Measurements from ENCODE around the gene ARL2BP. TPM values are rescaled to one million over a fixed set of nuclear protein-coding genes. Genes with fewer than 3 reads are reported as not detected.

ARL2BP gene
- total and polyA plus RNA-seq, 2 experiments from 2014 or later = 111 to 116 TPM

DNA sequence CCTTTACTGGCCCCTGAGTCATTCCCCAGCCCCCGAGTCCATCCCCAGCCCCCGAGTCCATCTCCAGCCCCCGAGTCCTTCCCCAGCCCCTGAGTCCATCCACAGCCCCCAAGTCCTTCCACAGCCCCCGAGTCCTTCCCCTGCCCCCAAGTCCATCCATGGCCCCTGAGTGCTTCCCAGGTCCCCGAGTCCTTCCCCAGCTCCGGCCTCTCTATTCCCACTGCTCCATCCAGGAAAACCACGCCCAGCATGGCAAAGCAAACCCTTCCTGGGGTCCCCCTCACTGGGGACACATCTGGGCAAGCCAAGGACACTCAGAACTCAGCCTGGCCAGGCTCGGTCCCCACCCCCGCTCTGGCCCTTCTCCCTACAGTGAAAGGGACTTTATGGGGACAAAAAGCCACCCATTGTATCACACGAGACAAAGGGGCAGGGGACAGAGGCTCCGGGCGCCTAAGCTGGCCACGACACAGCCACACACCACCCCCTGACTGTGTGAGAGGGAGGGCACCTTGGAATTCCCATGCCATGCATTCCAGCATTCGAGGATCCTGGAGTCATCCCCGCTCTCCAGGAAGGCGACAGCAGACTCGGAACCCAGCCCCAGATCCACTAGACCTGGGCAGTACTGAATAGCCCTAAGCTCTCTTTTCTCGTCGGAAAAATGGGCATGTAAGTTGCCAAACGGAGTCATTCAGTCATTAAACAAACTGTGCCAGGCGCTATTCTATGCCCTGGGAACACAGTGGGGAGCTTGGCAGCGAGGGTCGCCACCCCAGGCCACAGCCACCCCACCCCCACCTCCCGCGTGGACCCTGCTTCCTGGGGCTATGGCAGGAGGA, 25.4 kb downstream of the ARL2BP start:
- Histone ChIP-seq H3K9me3 (ENCODE audit: low read depth) (no peaks in the 10 kb centered on the region), H3K9me2 (ENCODE audit: insufficient read depth) (no peaks in the 10 kb centered on the region), H3K27ac (no peak overlapping the region), H3K4me2 (ENCODE audit: unreplicated experiment) (no peak overlapping the region), H3K36me3 (ENCODE audit: low read depth) (no peaks in the 10 kb centered on the region), H3K4me1 (ENCODE audit: insufficient read depth) (no peaks in the 10 kb centered on the region), H4K20me1 (ENCODE audit: insufficient read depth) (no peaks in the 10 kb centered on the region), H3K9ac (no peak overlapping the region), H3F3A (ENCODE audit: insufficient read depth) (no peaks in the 10 kb centered on the region), H3K79me2 (ENCODE audit: insufficient read depth) (no peaks in the 10 kb centered on the region), H3K4me3 (no peak overlapping the region), H3K27me3 (replicated peaks; ENCODE audit: insufficient read depth) (0 out of 2 replicates have a peak, but pooled peaks cover 3% of the 10 kb centered on the region), H2AFZ (no peak overlapping the region)
- in situ Hi-C loops (cut with MboI) = no loop called here
- no peak for DNase-seq
- TF ChIP-seq EZH2phosphoT487 (IDR thresholded peaks at IDR 0.05; ENCODE audit: insufficient read depth, low read depth) (no peak), EZH2 (IDR thresholded peaks at IDR 0.05; ENCODE audit: insufficient read depth, poor library complexity, severe bottlenecking) (no peak)
- WGBS, 2 experiments (ENCODE audit: low coverage in 1 of 2, low lambda C conversion rate in 2 of 2, missing lambda C conversion rate in 2 of 2) = 77 to 78% methylated on average over 21 to 25 of the region's 25 CpGs

- H2AFZ ChIP-seq = no peak overlapping the region
- WGBS, 2 experiments (ENCODE audit: low coverage in 1 of 2, low lambda C conversion rate in 2 of 2, missing lambda C conversion rate in 2 of 2) = 82 to 84% methylated on average over 7 of the region's 7 CpGs
- no peak overlapping the region for H3K27ac ChIP-seq
- TF ChIP-seq EZH2phosphoT487 (IDR thresholded peaks at IDR 0.05; ENCODE audit: insufficient read depth, low read depth) (no peak), EZH2 (IDR thresholded peaks at IDR 0.05; ENCODE audit: insufficient read depth, poor library complexity, severe bottlenecking) (no peak)
- in situ Hi-C loops (cut with MboI) = no loop called here
- no peaks in the 10 kb centered on the region for H3K79me2 ChIP-seq (ENCODE audit: insufficient read depth)
- no peak overlapping the region for H3K4me2 ChIP-seq (ENCODE audit: unreplicated experiment)
- no peaks in the 10 kb centered on the region for H3K9me3 ChIP-seq (ENCODE audit: low read depth)
- H3K4me3 ChIP-seq = no peak overlapping the region
- H3F3A ChIP-seq (ENCODE audit: insufficient read depth) = no peaks in the 10 kb centered on the region
- DNase-seq = no peak
- no peaks in the 10 kb centered on the region for H3K9me2 ChIP-seq (ENCODE audit: insufficient read depth)
- no peaks in the 10 kb centered on the region for H4K20me1 ChIP-seq (ENCODE audit: insufficient read depth)
- no peaks in the 10 kb centered on the region for H3K4me1 ChIP-seq (ENCODE audit: insufficient read depth)
- H3K9ac ChIP-seq = no peak overlapping the region
- 0 out of 2 replicates have a peak, but pooled peaks cover 3% of the 10 kb centered on the region for H3K27me3 ChIP-seq (replicated peaks; ENCODE audit: insufficient read depth)
- H3K36me3 ChIP-seq (ENCODE audit: low read depth) = no peaks in the 10 kb centered on the region
These were observed 25.9 kb downstream of the ARL2BP start for GRCh38 chr16:57271063-57271345.

- TF ChIP-seq EZH2 (IDR thresholded peaks at IDR 0.05; ENCODE audit: insufficient read depth, poor library complexity, severe bottlenecking) = no peak
- TF ChIP-seq EZH2phosphoT487 (IDR thresholded peaks at IDR 0.05; ENCODE audit: insufficient read depth, low read depth) = no peak
- H3K4me1 ChIP-seq (ENCODE audit: insufficient read depth) = peaks cover 5% of the 10 kb centered on the region; the same call in 1 of the 2 replicates
- H3K27me3 ChIP-seq (replicated peaks; ENCODE audit: insufficient read depth) = 0 out of 2 replicates have a peak, but pooled peaks cover under 1% of the 10 kb centered on the region
- no peaks in the 10 kb centered on the region for H3K9me3 ChIP-seq (ENCODE audit: low read depth)
- no peaks in the 10 kb centered on the region for H3K36me3 ChIP-seq (ENCODE audit: low read depth)
- no peak overlapping the region for H3K4me2 ChIP-seq (ENCODE audit: unreplicated experiment)
- no peak overlapping the region for H3K9ac ChIP-seq
- H3K4me3 ChIP-seq = no peak overlapping the region
- no peaks in the 10 kb centered on the region for H3K79me2 ChIP-seq (ENCODE audit: insufficient read depth)
- H4K20me1 ChIP-seq (ENCODE audit: insufficient read depth) = no peaks in the 10 kb centered on the region
- no peak overlapping the region for H3K27ac ChIP-seq
- no peaks in the 10 kb centered on the region for H3K9me2 ChIP-seq (ENCODE audit: insufficient read depth)
- 70 to 77% methylated on average over 4 to 5 of the region's 5 CpGs for WGBS, 2 experiments (ENCODE audit: low coverage in 1 of 2, low lambda C conversion rate in 2 of 2, missing lambda C conversion rate in 2 of 2)
- 0 out of 2 replicates have a peak, but pooled peaks cover 4% of the 10 kb centered on the region for H3F3A ChIP-seq (ENCODE audit: insufficient read depth)
- no peak overlapping the region for H2AFZ ChIP-seq
- DNase-seq = no peak
- in situ Hi-C loops (cut with MboI) = no loop called here
These were observed 26.9 kb downstream of the ARL2BP start for GRCh38 chr16:57271867-57272495.

DNA sequence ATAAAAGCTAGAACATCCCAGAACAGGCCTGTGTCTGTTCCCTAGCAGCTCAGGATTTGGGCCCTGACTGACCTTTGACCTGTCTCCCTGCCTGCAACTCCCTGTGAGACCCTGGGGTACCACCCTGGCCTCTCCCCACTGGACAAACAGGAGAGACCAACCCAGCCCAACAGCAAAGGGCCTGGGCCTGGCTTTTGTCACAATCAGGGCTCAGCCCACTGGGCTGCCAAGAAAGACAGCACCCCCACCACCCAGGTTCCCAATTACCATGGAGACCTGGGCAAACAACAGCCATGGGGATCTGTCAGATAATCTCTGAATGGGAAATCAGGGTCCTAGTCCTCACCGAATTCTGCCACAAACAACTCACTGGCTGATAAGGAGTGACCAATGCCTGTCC, 28.3 kb downstream of the ARL2BP start:
- H3K4me3 ChIP-seq = no peak overlapping the region
- no peaks in the 10 kb centered on the region for H3K79me2 ChIP-seq (ENCODE audit: insufficient read depth)
- TF ChIP-seq EZH2 (IDR thresholded peaks at IDR 0.05; ENCODE audit: insufficient read depth, poor library complexity, severe bottlenecking) (no peak), EZH2phosphoT487 (IDR thresholded peaks at IDR 0.05; ENCODE audit: insufficient read depth, low read depth) (no peak)
- no peaks in the 10 kb centered on the region for H3K27me3 ChIP-seq (replicated peaks; ENCODE audit: insufficient read depth)
- 0 out of 2 replicates have a peak, but pooled peaks cover 5% of the 10 kb centered on the region for H3F3A ChIP-seq (ENCODE audit: insufficient read depth)
- WGBS, 2 experiments (ENCODE audit: low coverage in 1 of 2, low lambda C conversion rate in 2 of 2, missing lambda C conversion rate in 2 of 2) = 92 to 100% methylated on average over 1 of the region's 1 CpG
- no peaks in the 10 kb centered on the region for H3K9me3 ChIP-seq (ENCODE audit: low read depth)
- no peak overlapping the region for H3K27ac ChIP-seq
- no peak for DNase-seq
- H4K20me1 ChIP-seq (ENCODE audit: insufficient read depth) = no peaks in the 10 kb centered on the region
- no peaks in the 10 kb centered on the region for H3K36me3 ChIP-seq (ENCODE audit: low read depth)
- H2AFZ ChIP-seq = no peak overlapping the region
- H3K9me2 ChIP-seq (ENCODE audit: insufficient read depth) = no peaks in the 10 kb centered on the region
- H3K4me2 ChIP-seq (ENCODE audit: unreplicated experiment) = no peak overlapping the region
- no peak overlapping the region for H3K9ac ChIP-seq
- in situ Hi-C loops (cut with MboI) = no loop called here
- peaks cover 16% of the 10 kb centered on the region for H3K4me1 ChIP-seq (ENCODE audit: insufficient read depth)

Data from GM23248 (cell line).